HepG2 (cell line): ENCODE measurements around the gene SOCS3. TPM values are rescaled to one million over a fixed set of nuclear protein-coding genes. Genes with fewer than 3 reads are reported as not detected.

Source experiments
- ARNT2 ChIP-seq: sonication (generic); formaldehyde crosslinking; IDR thresholded peaks from 2 replicates; pipeline ENCODE4 v1.8.0; 2022; ENCODE audit warnings: mild to moderate bottlenecking, low read depth, missing genetic modification reagents, moderate library complexity
- ATM ChIP-seq: fragments of 450-650 bp; IDR thresholded peaks from 2 replicates; pipeline ENCODE4 v1.7.1; 2017; ENCODE audit warnings: mild to moderate bottlenecking, borderline replicate concordance
- GABPA ChIP-seq, 2 experiments: IDR thresholded peaks; 2 replicates each; pipeline ENCODE4 v1.6.1; 2011 to 2016; ENCODE audit warnings: low read depth in 2 of 2, low read length in 1 of 2, missing biosample characterization in 1 of 2, missing genetic modification characterization in 1 of 2
- GLI4 ChIP-seq: sonication (generic); formaldehyde crosslinking; IDR thresholded peaks from 2 replicates; pipeline ENCODE4 v1.5.1; 2020; ENCODE audit warnings: missing genetic modification reagents, mild to moderate bottlenecking, moderate library complexity, borderline replicate concordance
- HMGA1 ChIP-seq: sonication (generic); formaldehyde crosslinking; conservative IDR thresholded peaks from 2 replicates; pipeline ENCODE4 v1.4.0; 2020; ENCODE audit warnings: missing genetic modification reagents
- HMGXB3 ChIP-seq: sonication (generic); formaldehyde crosslinking; IDR thresholded peaks from 2 replicates; pipeline ENCODE4 v1.4.0; 2020; ENCODE audit warnings: missing genetic modification reagents, borderline replicate concordance
- IKZF4 ChIP-seq: sonication (generic); formaldehyde crosslinking; IDR thresholded peaks from 2 replicates; pipeline ENCODE4 v1.5.1; 2020; ENCODE audit warnings: borderline replicate concordance, mild to moderate bottlenecking, low read depth, missing genetic modification reagents; ENCODE audit errors: not compliant biosample characterization
- MTERF4 ChIP-seq: sonication (generic); formaldehyde crosslinking; IDR thresholded peaks from 2 replicates; pipeline ENCODE4 v1.8.0; 2023; ENCODE audit warnings: mild to moderate bottlenecking, missing genetic modification reagents
- MXD4 ChIP-seq: IDR thresholded peaks from 2 replicates; pipeline ENCODE4 v1.6.1; 2016; ENCODE audit warnings: mild to moderate bottlenecking, missing biosample characterization, missing genetic modification reagents
- MYPOP ChIP-seq: sonication (generic); formaldehyde crosslinking; IDR thresholded peaks from 2 replicates; pipeline ENCODE4 v1.8.1; 2023; ENCODE audit warnings: mild to moderate bottlenecking, moderate library complexity, missing genetic modification reagents
- NBN ChIP-seq: fragments of 450-650 bp; conservative IDR thresholded peaks from 2 replicates; pipeline ENCODE4 v1.6.1; 2017
- NCOA2 ChIP-seq: sonication (generic); formaldehyde crosslinking; IDR thresholded peaks from 2 replicates; pipeline ENCODE4 v1.8.0; 2022; ENCODE audit warnings: inconsistent platforms
- NFE2 ChIP-seq: sonication (generic); formaldehyde crosslinking; IDR thresholded peaks from 2 replicates; pipeline ENCODE4 v1.4.0; 2020; ENCODE audit warnings: missing genetic modification reagents
- RARG ChIP-seq: sonication (generic); formaldehyde crosslinking; IDR thresholded peaks from 2 replicates; pipeline ENCODE4 v1.4.0; 2020; ENCODE audit warnings: low read depth, mild to moderate bottlenecking, missing genetic modification reagents
- REXO4 ChIP-seq: sonication (generic); formaldehyde crosslinking; IDR thresholded peaks from 2 replicates; pipeline ENCODE4 v1.8.0; 2022; ENCODE audit warnings: missing genetic modification reagents, mild to moderate bottlenecking, borderline replicate concordance
- SOX5 ChIP-seq: IDR thresholded peaks from 2 replicates; pipeline ENCODE4 v1.6.1; 2016; ENCODE audit warnings: borderline replicate concordance
- TAF1 ChIP-seq: sonication (generic); formaldehyde crosslinking; IDR thresholded peaks from 2 replicates; pipeline ENCODE4 v1.4.0; 2020; ENCODE audit warnings: missing genetic modification reagents
- ZGPAT ChIP-seq: IDR thresholded peaks from 2 replicates; pipeline ENCODE4 v1.6.1; 2016; ENCODE audit warnings: mild to moderate bottlenecking
- ZNF326 ChIP-seq: sonication (generic); formaldehyde crosslinking; IDR thresholded peaks from 2 replicates; pipeline ENCODE4 v1.4.0; 2020; ENCODE audit warnings: missing genetic modification reagents, borderline replicate concordance
- ZNF333 ChIP-seq: sonication (generic); formaldehyde crosslinking; IDR thresholded peaks from 2 replicates; pipeline ENCODE4 v1.4.0; 2020; ENCODE audit warnings: mild to moderate bottlenecking, missing genetic modification reagents, borderline replicate concordance
- ZNF44 ChIP-seq: sonication (generic); formaldehyde crosslinking; IDR thresholded peaks from 2 replicates; pipeline ENCODE4 v1.5.1; 2020; ENCODE audit warnings: mild to moderate bottlenecking, missing genetic modification reagents
- ZNF619 ChIP-seq: sonication (generic); formaldehyde crosslinking; IDR thresholded peaks from 2 replicates; pipeline ENCODE4 v1.4.0; 2020; ENCODE audit warnings: mild to moderate bottlenecking, missing genetic modification reagents
- ZNF713 ChIP-seq: sonication (generic); formaldehyde crosslinking; IDR thresholded peaks from 2 replicates; pipeline ENCODE4 v1.4.0; 2020; ENCODE audit warnings: mild to moderate bottlenecking, missing genetic modification reagents
- polyA plus RNA-seq, 8 experiments: library from polyadenylated mRNA; depleted of rRNA in 3 of 8; stranded (reverse) in 7 of 8; unstranded in 1 of 8; fragments of >200 nt; fragmentation: Illumina TruSeq in 4 of 8; extraction: Trizol in 4 of 8; gene quantifications; 2 replicates each; pipeline versions ENCODE4 v1.2.1 to v1.2.3, GENCODE V29; 2011 to 2016; ENCODE audit warnings: low read depth in 4 of 8, missing spikeins in 1 of 8, mixed read lengths in 1 of 8; ENCODE audit not compliant: insufficient read depth in 1 of 8
- total RNA-seq, 5 experiments: library from RNA; depleted of rRNA; stranded (reverse); fragments of >200 nt; fragmentation: Illumina TruSeq; extraction: Trizol; gene quantifications; 2 replicates each; pipeline ENCODE4 v1.2.3, GENCODE V29; 2016; ENCODE audit warnings: low read depth in 1 of 5

The SOCS3 gene
- total and polyA plus RNA-seq, 2 of the 13 experiments (the other 11 are each of a cell fraction or from before 2014, with no cell fraction given): 0.77 to 2.4 TPM

GRCh38 chr17:78399693-78400144, 39.8 kb upstream of the SOCS3 start (continued):
- TF ChIP-seq MYPOP (no peak), NBN (no peak), IKZF4 (CRISPR knock-in tag) (no peak), ZNF44 (CRISPR knock-in tag) (0 out of 2 replicates have a peak, but pooled peaks have one; percentile 56), ZNF713 (CRISPR knock-in tag) (no peak), MXD4 (CRISPR knock-in tag) (no peak), MTERF4 (no peak), ZNF326 (CRISPR knock-in tag) (no peak), ZGPAT (CRISPR knock-in tag) (peak; percentile 70), TAF1 (no peak), HMGXB3 (CRISPR knock-in tag) (no peak), NFE2 (CRISPR knock-in tag) (no peak), ARNT2 (no peak), GLI4 (CRISPR knock-in tag) (no peak), RARG (CRISPR knock-in tag) (no peak), GABPA (IDR thresholded peaks at IDR 0.05; ENCODE audit: low read depth, low read length) (no peak), GABPA (CRISPR knock-in tag; IDR thresholded peaks at IDR 0.05; ENCODE audit: low read depth) (no peak), ZNF333 (no peak), ZNF619 (0 out of 2 replicates have a peak, but pooled peaks have one; percentile 9), REXO4 (CRISPR knock-in tag) (no peak), SOX5 (CRISPR knock-in tag) (peak; percentile 78; the same call in 1 of the 2 replicates), HMGA1 (no peak), ATM (no peak), NCOA2 (CRISPR knock-in tag) (peak; percentile 54; the same call in 1 of the 2 replicates)
